GM23338 (cell line): Measurements from ENCODE around the gene SPINK7. TPM values are rescaled to one million over a fixed set of nuclear protein-coding genes. Genes with fewer than 3 reads are reported as not detected.

ENCODE experiments used
- ATAC-seq: fragments of 200-7000 bp; cut with Tn5 transposase; 3 replicates; pipeline ENCODE4 v1.9.1; 2020
- DNase-seq: peaks from one replicate; pipeline ENCODE4 v3.0.0-alpha.2; 2015; ENCODE audit warnings: low spot score
- H2AFZ ChIP-seq: fragments of 200-600 bp; sonication (generic); 2 replicates; pipeline ENCODE4 v1.8.0; 2016; ENCODE audit warnings: antibody characterized with exemption, mild to moderate bottlenecking, moderate library complexity
- H3F3A ChIP-seq: fragments of 200-600 bp; sonication (generic); replicated peaks from 2 replicates; pipeline ENCODE4 v1.8.0; 2017; ENCODE audit warnings: antibody characterized with exemption, mixed run types, low read depth
- H3K27ac ChIP-seq: fragments of 200-600 bp; sonication (generic); 2 replicates; pipeline ENCODE4 v1.6.1; 2016; ENCODE audit warnings: low read depth
- H3K27me3 ChIP-seq: fragments of 200-600 bp; sonication (generic); 2 replicates; pipeline ENCODE4 v1.8.0; 2016; ENCODE audit warnings: mild to moderate bottlenecking, mixed run types, moderate library complexity; ENCODE audit not compliant: insufficient read depth
- H3K36me3 ChIP-seq: fragments of 200-600 bp; sonication (generic); 2 replicates; pipeline ENCODE4 v1.8.0; 2016; ENCODE audit warnings: mild to moderate bottlenecking; ENCODE audit not compliant: insufficient read depth
- H3K4me1 ChIP-seq: fragments of 200-600 bp; sonication (generic); 2 replicates; pipeline ENCODE4 v1.8.0; 2016; ENCODE audit warnings: mild to moderate bottlenecking, moderate library complexity; ENCODE audit not compliant: insufficient read depth
- H3K4me2 ChIP-seq: fragments of 200-600 bp; sonication (generic); 2 replicates; pipeline ENCODE4 v1.7.1; 2017; ENCODE audit warnings: mixed run types
- H3K4me3 ChIP-seq: fragments of 200-600 bp; sonication (generic); 2 replicates; pipeline ENCODE4 v1.6.1; 2016; ENCODE audit warnings: mixed run types
- H3K79me2 ChIP-seq: fragments of 200-600 bp; sonication (generic); replicated peaks from 2 replicates; pipeline ENCODE4 v1.8.0; 2017; ENCODE audit warnings: mild to moderate bottlenecking; ENCODE audit not compliant: insufficient read depth
- H3K9me2 ChIP-seq: fragments of 200-600 bp; sonication (generic); 2 replicates; pipeline ENCODE4 v1.8.0; 2017; ENCODE audit not compliant: insufficient read depth
- H4K20me1 ChIP-seq: fragments of 200-600 bp; sonication (generic); replicated peaks from 2 replicates; pipeline ENCODE4 v1.8.0; 2017; ENCODE audit warnings: mild to moderate bottlenecking; ENCODE audit not compliant: insufficient read depth
- H3K27ac Mint-ChIP-seq: 2 replicates; pipeline ENCODE4 v1.8.0; 2020; ENCODE audit warnings: inconsistent platforms, mild to moderate bottlenecking, moderate library complexity, mixed read lengths
- H3K27me3 Mint-ChIP-seq: 3 replicates; pipeline ENCODE4 v1.8.0; 2022; ENCODE audit warnings: low read depth, mild to moderate bottlenecking, moderate library complexity, mixed read lengths, inconsistent platforms; ENCODE audit not compliant: insufficient read depth, poor library complexity
- H3K36me3 Mint-ChIP-seq: 3 replicates; pipeline ENCODE4 v1.8.0; 2021; ENCODE audit warnings: low read depth, mild to moderate bottlenecking, inconsistent platforms, moderate library complexity, mixed read lengths
- H3K4me1 Mint-ChIP-seq: 3 replicates; pipeline ENCODE4 v1.8.0; 2020; ENCODE audit warnings: mild to moderate bottlenecking, inconsistent platforms, mixed read lengths
- H3K4me3 Mint-ChIP-seq: 3 replicates; pipeline ENCODE4 v1.8.0; 2021; ENCODE audit warnings: moderate library complexity, mild to moderate bottlenecking, inconsistent platforms, mixed read lengths
- H3K9me3 Mint-ChIP-seq: 3 replicates; pipeline ENCODE4 v1.8.0; 2020; ENCODE audit warnings: moderate library complexity, mild to moderate bottlenecking, inconsistent platforms, mixed read lengths
- CREB1 ChIP-seq: fragments of 250-450 bp; sonication (Bioruptor Pico); IDR thresholded peaks from 2 replicates; pipeline ENCODE4 v1.5.0; 2020; ENCODE audit warnings: low read depth, mild to moderate bottlenecking, moderate library complexity
- CTCF ChIP-seq, 2 experiments: fragments of 200-600 bp in 1 of 2; sonication (generic) in 1 of 2; conservative IDR thresholded peaks; 2 replicates each; pipeline versions ENCODE4 v1.5.1 to v1.6.1; 2016 to 2017; ENCODE audit warnings: antibody characterized with exemption in 2 of 2, low read depth in 2 of 2, mild to moderate bottlenecking in 2 of 2, moderate library complexity in 1 of 2
- ETS1 ChIP-seq: IDR thresholded peaks from 2 replicates; pipeline ENCODE4 v1.6.1; 2016; ENCODE audit warnings: antibody characterized with exemption
- EZH2 ChIP-seq: fragments of 200-600 bp; sonication (generic); IDR thresholded peaks from one replicate; pipeline ENCODE4 v1.8.0; 2017; ENCODE audit warnings: antibody characterized with exemption, mild to moderate bottlenecking, low read depth; ENCODE audit not compliant: unreplicated experiment
- EZH2phosphoT487 ChIP-seq: fragments of 200-600 bp; sonication (generic); IDR thresholded peaks from one replicate; pipeline ENCODE4 v1.8.1; 2018; ENCODE audit warnings: antibody characterized with exemption; ENCODE audit not compliant: unreplicated experiment
- JUNB ChIP-seq: IDR thresholded peaks from one replicate; pipeline ENCODE4 v1.6.1; 2016; ENCODE audit warnings: antibody characterized with exemption; ENCODE audit not compliant: unreplicated experiment
- NANOG ChIP-seq: IDR thresholded peaks from 2 replicates; pipeline ENCODE4 v1.6.1; 2016; ENCODE audit warnings: antibody characterized with exemption, borderline replicate concordance
- POLR2AphosphoS5 ChIP-seq: IDR thresholded peaks from 2 replicates; pipeline ENCODE4 v1.6.1; 2016; ENCODE audit warnings: antibody characterized with exemption, low read depth
- REST ChIP-seq: IDR thresholded peaks from one replicate; pipeline ENCODE4 v1.6.1; 2018; ENCODE audit warnings: antibody characterized with exemption; ENCODE audit not compliant: unreplicated experiment
- STAT1 ChIP-seq: IDR thresholded peaks from one replicate; pipeline ENCODE4 v1.6.1; 2016; ENCODE audit warnings: antibody characterized with exemption; ENCODE audit not compliant: unreplicated experiment
- ZNF114 ChIP-seq: fragments of 250-450 bp; sonication (Bioruptor Pico); IDR thresholded peaks from 2 replicates; pipeline ENCODE4 v1.5.0; 2020; ENCODE audit warnings: mild to moderate bottlenecking, moderate library complexity
- ZNF331 ChIP-seq: fragments of 250-450 bp; sonication (Bioruptor Pico); IDR thresholded peaks from 2 replicates; pipeline ENCODE4 v1.5.0; 2020; ENCODE audit warnings: low read depth, mild to moderate bottlenecking, moderate library complexity
- polyA plus RNA-seq: library from polyadenylated mRNA; unstranded; fragments of >200 nt; fragmentation: Nextera tagmentation; extraction: Ambion mirVana; gene quantifications from 2 replicates; pipeline ENCODE4 v1.2.1, GENCODE V29; 2016
- total RNA-seq: library from RNA; depleted of rRNA; stranded (reverse); fragments of >200 nt; shearing (Covaris generic); gene quantifications from 2 replicates; pipeline ENCODE4 v1.2.3, GENCODE V29; 2014
- TF ChIP-seq, protein P1 (sequence below): fragments of 250-450 bp; sonication (Bioruptor Pico); IDR thresholded peaks from 2 replicates; pipeline ENCODE4 v1.5.0; 2020; ENCODE audit warnings: mild to moderate bottlenecking, moderate library complexity

Gene SPINK7
- total and polyA plus RNA-seq, 2 experiments from 2014 or later: not detected

DNA sequence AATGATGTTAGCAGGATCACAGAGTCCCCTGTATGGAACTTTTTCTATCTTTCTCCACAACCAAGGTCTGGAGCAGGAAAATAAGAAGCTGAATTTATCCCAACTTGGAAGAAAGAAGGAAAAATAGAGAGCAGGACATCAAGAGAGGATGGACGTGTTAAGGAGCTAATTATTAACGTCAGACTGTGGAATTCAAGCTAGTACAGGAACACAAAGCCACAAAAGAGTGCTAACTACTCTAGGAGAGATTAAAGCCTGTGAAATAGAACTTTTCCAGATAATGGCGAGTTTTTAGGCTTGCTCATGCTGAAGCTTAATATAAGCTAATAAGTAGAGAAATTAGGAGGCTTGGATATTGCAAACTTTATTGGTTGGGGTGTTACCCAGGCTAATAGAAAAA is 44.3 kb upstream of the SPINK7 start:
- H3K4me1 Mint-ChIP-seq: no peaks in the 10 kb centered on the region
- no peaks in the 10 kb centered on the region for H3F3A ChIP-seq
- H3K4me2 ChIP-seq: no peak overlapping the region
- H3K27me3 ChIP-seq: no peaks in the 10 kb centered on the region
- no peak overlapping the region for H3K4me3 Mint-ChIP-seq
- H3K36me3 Mint-ChIP-seq: no peaks in the 10 kb centered on the region
- H3K4me1 ChIP-seq: no peaks in the 10 kb centered on the region
- no peak overlapping the region for H2AFZ ChIP-seq
- no peaks in the 10 kb centered on the region for H4K20me1 ChIP-seq
- H3K79me2 ChIP-seq: no peaks in the 10 kb centered on the region
- no peaks in the 10 kb centered on the region for H3K27me3 Mint-ChIP-seq
- DNase-seq (no peak), ATAC-seq (no peak)
- H3K9me2 ChIP-seq: no peaks in the 10 kb centered on the region
- no peaks in the 10 kb centered on the region for H3K9me3 Mint-ChIP-seq
- no peaks in the 10 kb centered on the region for H3K36me3 ChIP-seq
- TF ChIP-seq ZNF114 (no peak), ZNF331 (no peak), JUNB (no peak), ETS1 (no peak), CREB1 (no peak), STAT1 (no peak), POLR2AphosphoS5 (no peak), EZH2phosphoT487 (no peak), EZH2 (no peak), NANOG (no peak), REST (no peak), CTCF (conservative IDR thresholded peaks at IDR 0.05; ENCODE audit: low read depth in 2 of 2) (no peak)
- TF ChIP-seq, protein P1, sequence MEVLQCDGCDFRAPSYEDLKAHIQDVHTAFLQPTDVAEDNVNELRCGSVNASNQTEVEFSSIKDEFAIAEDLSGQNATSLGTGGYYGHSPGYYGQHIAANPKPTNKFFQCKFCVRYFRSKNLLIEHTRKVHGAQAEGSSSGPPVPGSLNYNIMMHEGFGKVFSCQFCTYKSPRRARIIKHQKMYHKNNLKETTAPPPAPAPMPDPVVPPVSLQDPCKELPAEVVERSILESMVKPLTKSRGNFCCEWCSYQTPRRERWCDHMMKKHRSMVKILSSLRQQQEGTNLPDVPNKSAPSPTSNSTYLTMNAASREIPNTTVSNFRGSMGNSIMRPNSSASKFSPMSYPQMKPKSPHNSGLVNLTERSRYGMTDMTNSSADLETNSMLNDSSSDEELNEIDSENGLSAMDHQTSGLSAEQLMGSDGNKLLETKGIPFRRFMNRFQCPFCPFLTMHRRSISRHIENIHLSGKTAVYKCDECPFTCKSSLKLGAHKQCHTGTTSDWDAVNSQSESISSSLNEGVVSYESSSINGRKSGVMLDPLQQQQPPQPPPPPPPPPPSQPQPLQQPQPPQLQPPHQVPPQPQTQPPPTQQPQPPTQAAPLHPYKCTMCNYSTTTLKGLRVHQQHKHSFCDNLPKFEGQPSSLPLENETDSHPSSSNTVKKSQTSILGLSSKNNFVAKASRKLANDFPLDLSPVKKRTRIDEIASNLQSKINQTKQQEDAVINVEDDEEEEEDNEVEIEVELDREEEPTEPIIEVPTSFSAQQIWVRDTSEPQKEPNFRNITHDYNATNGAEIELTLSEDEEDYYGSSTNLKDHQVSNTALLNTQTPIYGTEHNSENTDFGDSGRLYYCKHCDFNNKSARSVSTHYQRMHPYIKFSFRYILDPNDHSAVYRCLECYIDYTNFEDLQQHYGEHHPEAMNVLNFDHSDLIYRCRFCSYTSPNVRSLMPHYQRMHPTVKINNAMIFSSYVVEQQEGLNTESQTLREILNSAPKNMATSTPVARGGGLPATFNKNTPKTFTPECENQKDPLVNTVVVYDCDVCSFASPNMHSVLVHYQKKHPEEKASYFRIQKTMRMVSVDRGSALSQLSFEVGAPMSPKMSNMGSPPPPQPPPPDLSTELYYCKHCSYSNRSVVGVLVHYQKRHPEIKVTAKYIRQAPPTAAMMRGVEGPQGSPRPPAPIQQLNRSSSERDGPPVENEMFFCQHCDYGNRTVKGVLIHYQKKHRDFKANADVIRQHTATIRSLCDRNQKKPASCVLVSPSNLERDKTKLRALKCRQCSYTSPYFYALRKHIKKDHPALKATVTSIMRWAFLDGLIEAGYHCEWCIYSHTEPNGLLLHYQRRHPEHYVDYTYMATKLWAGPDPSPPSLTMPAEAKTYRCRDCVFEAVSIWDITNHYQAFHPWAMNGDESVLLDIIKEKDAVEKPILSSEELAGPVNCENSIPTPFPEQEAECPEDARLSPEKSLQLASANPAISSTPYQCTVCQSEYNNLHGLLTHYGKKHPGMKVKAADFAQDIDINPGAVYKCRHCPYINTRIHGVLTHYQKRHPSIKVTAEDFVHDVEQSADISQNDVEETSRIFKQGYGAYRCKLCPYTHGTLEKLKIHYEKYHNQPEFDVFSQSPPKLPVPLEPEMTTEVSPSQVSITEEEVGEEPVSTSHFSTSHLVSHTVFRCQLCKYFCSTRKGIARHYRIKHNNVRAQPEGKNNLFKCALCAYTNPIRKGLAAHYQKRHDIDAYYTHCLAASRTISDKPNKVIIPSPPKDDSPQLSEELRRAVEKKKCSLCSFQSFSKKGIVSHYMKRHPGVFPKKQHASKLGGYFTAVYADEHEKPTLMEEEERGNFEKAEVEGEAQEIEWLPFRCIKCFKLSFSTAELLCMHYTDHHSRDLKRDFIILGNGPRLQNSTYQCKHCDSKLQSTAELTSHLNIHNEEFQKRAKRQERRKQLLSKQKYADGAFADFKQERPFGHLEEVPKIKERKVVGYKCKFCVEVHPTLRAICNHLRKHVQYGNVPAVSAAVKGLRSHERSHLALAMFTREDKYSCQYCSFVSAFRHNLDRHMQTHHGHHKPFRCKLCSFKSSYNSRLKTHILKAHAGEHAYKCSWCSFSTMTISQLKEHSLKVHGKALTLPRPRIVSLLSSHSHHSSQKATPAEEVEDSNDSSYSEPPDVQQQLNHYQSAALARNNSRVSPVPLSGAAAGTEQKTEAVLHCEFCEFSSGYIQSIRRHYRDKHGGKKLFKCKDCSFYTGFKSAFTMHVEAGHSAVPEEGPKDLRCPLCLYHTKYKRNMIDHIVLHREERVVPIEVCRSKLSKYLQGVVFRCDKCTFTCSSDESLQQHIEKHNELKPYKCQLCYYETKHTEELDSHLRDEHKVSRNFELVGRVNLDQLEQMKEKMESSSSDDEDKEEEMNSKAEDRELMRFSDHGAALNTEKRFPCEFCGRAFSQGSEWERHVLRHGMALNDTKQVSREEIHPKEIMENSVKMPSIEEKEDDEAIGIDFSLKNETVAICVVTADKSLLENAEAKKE (CRISPR knock-in tag): no peak
- H3K27ac Mint-ChIP-seq: no peak overlapping the region
- no peak overlapping the region for H3K27ac ChIP-seq
- no peak overlapping the region for H3K4me3 ChIP-seq
